DND-41 (cell line): ENCODE results near the gene CEP63.

Source experiments
- ATAC-seq: fragments of 200-7000 bp; cut with Tn5 transposase; 3 replicates; pipeline ENCODE4 v1.9.1; 2021; ENCODE audit warnings: low read depth; ENCODE audit not compliant: insufficient read depth
- DNase-seq: peaks from one replicate; pipeline ENCODE4 v3.0.0-alpha.2; 2020
- H2AFZ ChIP-seq: 2 replicates; pipeline ENCODE4 v1.6.0; 2012; ENCODE audit warnings: low read depth, low read length
- H3K27ac ChIP-seq: 2 replicates; pipeline ENCODE4 v1.5.1; 2012; ENCODE audit warnings: low read length, inconsistent platforms
- H3K27me3 ChIP-seq: fragments of 200-600 bp; sonication (generic); 2 replicates; pipeline ENCODE4 v1.6.0; 2012; ENCODE audit warnings: low read length, mild to moderate bottlenecking, inconsistent platforms; ENCODE audit not compliant: insufficient read depth, poor library complexity
- H3K36me3 ChIP-seq: 2 replicates; pipeline ENCODE4 v1.5.1; 2012; ENCODE audit warnings: low read length, inconsistent platforms; ENCODE audit not compliant: insufficient read depth
- H3K4me1 ChIP-seq: 2 replicates; pipeline ENCODE4 v1.5.1; 2012; ENCODE audit warnings: mild to moderate bottlenecking, low read length; ENCODE audit not compliant: insufficient read depth
- H3K4me2 ChIP-seq: 2 replicates; pipeline ENCODE4 v1.6.0; 2012; ENCODE audit warnings: mild to moderate bottlenecking, moderate library complexity, low read length, inconsistent platforms; ENCODE audit not compliant: insufficient read depth
- H3K4me3 ChIP-seq, 2 experiments: fragments of 200-600 bp in 1 of 2; shearing (Covaris generic) in 1 of 2; 2 replicates each; pipeline ENCODE4 v1.5.1; 2012 to 2016; ENCODE audit warnings: inconsistent platforms in 2 of 2, low read length in 2 of 2, mild to moderate bottlenecking in 2 of 2, low read depth in 1 of 2, moderate library complexity in 1 of 2
- H3K79me2 ChIP-seq: 2 replicates; pipeline ENCODE4 v1.6.0; 2012; ENCODE audit warnings: low read length, inconsistent platforms; ENCODE audit not compliant: insufficient read depth
- H3K9ac ChIP-seq: 2 replicates; pipeline ENCODE4 v1.6.0; 2012; ENCODE audit warnings: low read depth, mild to moderate bottlenecking, inconsistent platforms, low read length, moderate library complexity
- H3K9me3 ChIP-seq: 2 replicates; pipeline ENCODE4 v1.5.1; 2012; ENCODE audit warnings: low read length, moderate library complexity, mild to moderate bottlenecking, inconsistent platforms; ENCODE audit not compliant: insufficient read depth, severe bottlenecking
- H4K20me1 ChIP-seq: 2 replicates; pipeline ENCODE4 v1.6.0; 2012; ENCODE audit warnings: low read length; ENCODE audit not compliant: insufficient read depth
- EZH2 ChIP-seq: IDR thresholded peaks from 3 replicates; pipeline ENCODE4 v1.6.1; 2012; ENCODE audit warnings: borderline replicate concordance, low read depth, mild to moderate bottlenecking, moderate library complexity, low read length, inconsistent platforms; ENCODE audit not compliant: severe bottlenecking
- TF ChIP-seq, protein P1 (sequence below): IDR thresholded peaks from 2 replicates; pipeline ENCODE4 v1.5.1; 2012; ENCODE audit warnings: borderline replicate concordance, low read length, moderate library complexity, mild to moderate bottlenecking; ENCODE audit not compliant: poor library complexity, severe bottlenecking; ENCODE audit errors: extremely low read depth

Gene CEP63

GRCh38 chr3:134482622-134483021 lies 3.2 kb upstream of the CEP63 start:
- H3K4me1 ChIP-seq, result peaks cover 30% of the 10 kb centered on the region
- H4K20me1 ChIP-seq, result no peaks in the 10 kb centered on the region
- H3K4me2 ChIP-seq, result 0 out of 2 replicates have a peak overlapping the region, but pooled peaks have one; percentile 75
- no peak overlapping the region for H3K27ac ChIP-seq
- H3K79me2 ChIP-seq, result peaks cover 45% of the 10 kb centered on the region
- no peak overlapping the region for H3K4me3 ChIP-seq
- no peaks in the 10 kb centered on the region for H3K27me3 ChIP-seq
- no peaks in the 10 kb centered on the region for H3K9me3 ChIP-seq
- ATAC-seq, result no peak
- DNase-seq, result no peak
- no peak overlapping the region for H3K9ac ChIP-seq
- no peak for TF ChIP-seq EZH2
- TF ChIP-seq, protein P1, sequence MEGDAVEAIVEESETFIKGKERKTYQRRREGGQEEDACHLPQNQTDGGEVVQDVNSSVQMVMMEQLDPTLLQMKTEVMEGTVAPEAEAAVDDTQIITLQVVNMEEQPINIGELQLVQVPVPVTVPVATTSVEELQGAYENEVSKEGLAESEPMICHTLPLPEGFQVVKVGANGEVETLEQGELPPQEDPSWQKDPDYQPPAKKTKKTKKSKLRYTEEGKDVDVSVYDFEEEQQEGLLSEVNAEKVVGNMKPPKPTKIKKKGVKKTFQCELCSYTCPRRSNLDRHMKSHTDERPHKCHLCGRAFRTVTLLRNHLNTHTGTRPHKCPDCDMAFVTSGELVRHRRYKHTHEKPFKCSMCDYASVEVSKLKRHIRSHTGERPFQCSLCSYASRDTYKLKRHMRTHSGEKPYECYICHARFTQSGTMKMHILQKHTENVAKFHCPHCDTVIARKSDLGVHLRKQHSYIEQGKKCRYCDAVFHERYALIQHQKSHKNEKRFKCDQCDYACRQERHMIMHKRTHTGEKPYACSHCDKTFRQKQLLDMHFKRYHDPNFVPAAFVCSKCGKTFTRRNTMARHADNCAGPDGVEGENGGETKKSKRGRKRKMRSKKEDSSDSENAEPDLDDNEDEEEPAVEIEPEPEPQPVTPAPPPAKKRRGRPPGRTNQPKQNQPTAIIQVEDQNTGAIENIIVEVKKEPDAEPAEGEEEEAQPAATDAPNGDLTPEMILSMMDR, result no peak
- H3K36me3 ChIP-seq, result peaks cover 61% of the 10 kb centered on the region
- H2AFZ ChIP-seq, result no peak overlapping the region

DNA sequence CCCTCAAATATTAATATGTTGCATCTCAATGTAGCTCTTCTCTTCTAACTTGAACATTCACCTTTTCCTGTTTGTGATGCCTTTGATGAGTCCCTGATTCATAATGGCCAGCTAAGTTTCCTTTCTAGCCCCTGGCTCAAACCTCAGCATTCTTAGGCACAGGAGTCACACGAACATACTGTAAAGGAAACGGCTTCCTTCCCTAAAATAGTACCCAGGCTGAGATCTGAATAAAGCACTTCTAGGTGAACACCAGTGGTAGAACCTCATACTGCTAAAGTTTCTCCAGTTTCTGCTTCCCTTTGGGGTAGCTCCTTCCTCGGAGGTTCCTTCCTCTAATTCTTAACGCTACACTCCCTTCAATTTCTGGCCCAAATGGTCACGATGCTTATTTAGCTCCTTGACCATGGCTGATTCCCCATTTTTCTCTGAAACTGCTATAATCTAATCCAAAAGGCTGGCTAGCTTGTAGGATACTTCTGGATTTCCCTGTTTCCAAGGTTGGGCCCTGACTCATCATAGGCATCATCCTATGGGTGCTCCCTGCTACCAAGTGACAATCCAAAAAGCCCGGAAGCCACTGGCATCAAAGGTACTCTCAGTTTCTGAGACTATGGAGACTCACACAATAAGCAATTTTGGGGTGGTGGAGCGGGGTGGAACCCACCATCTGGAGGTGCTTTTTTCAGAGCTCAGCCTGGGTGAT lies 2.5 kb upstream of the CEP63 start:
- Histone ChIP-seq H3K9me3 (no peaks in the 10 kb centered on the region), H3K79me2 (peaks cover 52% of the 10 kb centered on the region), H3K4me3 (no peak overlapping the region), H3K27me3 (no peaks in the 10 kb centered on the region), H3K4me2 (peak overlapping the region; percentile 75), H2AFZ (no peak overlapping the region), H3K27ac (peak overlapping the region; percentile 6; the same call in 1 of the 2 replicates), H3K9ac (peak overlapping the region; percentile 94), H3K4me1 (peaks cover 36% of the 10 kb centered on the region), H3K36me3 (peaks cover 57% of the 10 kb centered on the region), H4K20me1 (no peaks in the 10 kb centered on the region)
- no peak for ATAC-seq
- TF ChIP-seq, protein P1, result no peak
- TF ChIP-seq EZH2, result no peak
- no peak for DNase-seq

DNA sequence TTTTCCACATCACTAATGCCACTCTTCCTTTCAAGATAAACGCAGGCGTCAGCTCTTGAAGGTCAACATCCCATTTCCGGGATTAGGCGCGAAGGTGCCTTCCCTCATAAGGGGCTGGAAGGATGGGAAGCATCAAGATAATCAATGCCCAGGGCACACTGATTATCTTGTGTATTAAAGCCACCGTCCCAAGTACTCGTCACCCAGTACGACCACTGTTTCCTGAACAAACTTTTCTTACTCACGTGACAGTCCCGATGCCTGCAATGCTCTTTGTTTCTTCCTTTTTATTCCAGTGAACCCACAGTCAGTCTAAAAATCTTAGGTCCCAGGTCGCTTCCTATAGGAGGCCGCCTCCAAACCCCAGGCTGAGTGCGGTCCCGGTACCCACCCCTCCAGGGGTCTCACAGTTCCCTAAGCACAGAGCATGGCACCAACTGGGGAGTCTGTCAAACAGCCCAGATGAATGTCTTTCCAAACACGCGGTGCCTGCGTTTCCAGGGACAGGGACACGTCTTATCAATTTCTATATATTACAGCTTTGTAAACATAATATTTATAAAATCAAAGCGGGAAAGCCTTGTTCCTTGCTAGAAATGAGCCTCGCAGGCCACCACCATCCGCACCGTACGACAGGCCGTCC lies 661 bp upstream of the CEP63 start:
- peak overlapping the region; percentile 94 for H3K9ac ChIP-seq
- peaks cover 67% of the 10 kb centered on the region for H3K79me2 ChIP-seq
- peaks cover 40% of the 10 kb centered on the region for H3K36me3 ChIP-seq
- peak overlapping the region; percentile 79 for H2AFZ ChIP-seq
- H3K9me3 ChIP-seq, result no peaks in the 10 kb centered on the region
- DNase-seq (no peak), ATAC-seq (peak; percentile 36)
- H4K20me1 ChIP-seq, result no peaks in the 10 kb centered on the region
- H3K27me3 ChIP-seq, result no peaks in the 10 kb centered on the region
- H3K4me1 ChIP-seq, result peaks cover 37% of the 10 kb centered on the region
- TF ChIP-seq EZH2, result no peak
- TF ChIP-seq, protein P1, result no peak
- H3K4me2 ChIP-seq, result peak overlapping the region; percentile 75
- H3K4me3 ChIP-seq, result peak overlapping the region; percentile 88 to 91
- H3K27ac ChIP-seq, result peak overlapping the region; percentile 92
